GM18870 (cell line): Measurements from ENCODE around the gene CHTOP.
"Not testable (repeated sequence)": the region's sequence is repeated elsewhere in the genome, so short reads cannot be mapped to it uniquely, and the experiment has no call there.

ENCODE experiments used
- ATAC-seq: cut with Tn5 transposase; IDR thresholded peaks from one replicate; pipeline ENCODE4 v1.9.1; 2021; ENCODE audit warnings: moderate library complexity; ENCODE audit not compliant: unreplicated experiment

CHTOP gene

GRCh38 chr1:153631047-153632022, 2.5 kb upstream of the CHTOP start:
- ATAC-seq, result no peak

DNA sequence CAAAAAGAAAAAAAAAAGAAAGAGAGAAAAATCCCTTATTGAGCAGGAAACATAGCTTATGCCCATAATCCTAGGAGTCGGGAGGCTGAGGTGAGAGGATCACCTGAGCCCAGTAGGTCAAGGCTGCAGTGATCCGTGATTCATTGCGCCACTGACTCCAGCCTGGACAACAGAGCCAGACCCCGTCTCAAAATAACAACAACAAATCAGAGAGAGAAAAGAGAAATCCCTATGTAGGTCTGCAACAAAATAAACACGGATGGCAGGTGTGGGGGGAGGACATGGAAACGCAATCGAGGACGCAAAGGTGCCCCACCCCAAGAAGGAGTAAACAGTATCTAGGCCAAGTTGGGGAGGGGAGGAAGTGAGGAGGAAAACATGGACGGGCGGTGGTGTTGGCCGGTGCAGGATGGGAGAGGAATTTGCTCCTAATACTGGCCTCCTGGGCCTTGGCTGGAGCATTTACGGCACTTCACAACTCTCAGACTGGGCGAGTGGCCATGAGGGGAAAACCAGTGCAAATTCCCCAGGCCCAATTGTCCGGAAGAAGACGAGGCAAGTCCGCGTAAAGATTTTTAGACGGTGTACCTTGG, 609 bp upstream of the CHTOP start:
- ATAC-seq, result no peak

GRCh38 chr1:153635872-153636271, 2.0 kb downstream of the CHTOP start:
- no peak for ATAC-seq

- ATAC-seq, result no peak
These were observed 2.4 kb downstream of the CHTOP start for GRCh38 chr1:153636312-153636711.

DNA sequence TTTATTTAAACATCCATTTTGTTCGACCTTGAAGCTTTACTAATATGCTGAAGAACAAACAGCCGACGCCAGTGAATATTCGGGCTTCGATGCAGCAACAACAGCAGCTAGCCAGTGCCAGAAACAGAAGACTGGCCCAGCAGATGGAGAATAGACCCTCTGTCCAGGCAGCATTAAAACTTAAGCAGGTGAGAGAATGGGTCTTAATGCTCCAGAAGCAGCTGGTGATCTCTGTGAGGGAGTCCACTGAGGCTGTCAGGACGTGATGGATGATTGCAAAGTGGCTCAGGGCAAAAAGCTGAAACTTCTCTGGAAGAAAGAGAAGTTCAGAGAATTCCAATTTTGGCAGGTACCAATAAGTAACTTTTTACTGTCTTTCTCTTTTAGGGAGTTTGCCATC, 4.4 kb downstream of the CHTOP start:
- no peak for ATAC-seq

GRCh38 chr1:153639280-153639679, 5.4 kb downstream of the CHTOP start:
- no peak for ATAC-seq

- not testable (repeated sequence) for ATAC-seq
These were observed 6.3 kb downstream of the CHTOP start for GRCh38 chr1:153640213-153640612.

- no peak for ATAC-seq
These were observed 7.0 kb downstream of the CHTOP start for GRCh38 chr1:153640861-153641260.

- ATAC-seq, result no peak
These were observed 8.3 kb downstream of the CHTOP start for GRCh38 chr1:153642161-153642560.

DNA sequence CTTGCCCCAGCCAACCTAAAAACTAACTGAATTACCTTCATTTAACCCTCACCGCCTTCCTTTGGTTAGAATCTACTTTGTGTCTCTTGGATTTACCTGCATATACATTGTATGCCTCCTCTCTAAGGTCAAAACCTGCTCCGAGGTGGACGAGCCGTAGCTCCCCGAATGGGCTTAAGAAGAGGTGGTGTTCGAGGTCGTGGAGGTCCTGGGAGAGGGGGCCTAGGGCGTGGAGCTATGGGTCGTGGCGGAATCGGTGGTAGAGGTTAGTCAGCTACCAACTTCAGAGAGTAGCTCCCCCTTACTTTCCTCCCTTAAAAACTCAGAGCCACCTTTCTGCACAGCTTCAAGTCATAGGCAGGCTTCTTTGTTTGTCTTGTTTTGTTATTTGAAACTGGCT, 9.2 kb downstream of the CHTOP start:
- ATAC-seq, result no peak

- ATAC-seq, result no peak
These were observed 9.9 kb downstream of the CHTOP start for GRCh38 chr1:153643816-153644215.

DNA sequence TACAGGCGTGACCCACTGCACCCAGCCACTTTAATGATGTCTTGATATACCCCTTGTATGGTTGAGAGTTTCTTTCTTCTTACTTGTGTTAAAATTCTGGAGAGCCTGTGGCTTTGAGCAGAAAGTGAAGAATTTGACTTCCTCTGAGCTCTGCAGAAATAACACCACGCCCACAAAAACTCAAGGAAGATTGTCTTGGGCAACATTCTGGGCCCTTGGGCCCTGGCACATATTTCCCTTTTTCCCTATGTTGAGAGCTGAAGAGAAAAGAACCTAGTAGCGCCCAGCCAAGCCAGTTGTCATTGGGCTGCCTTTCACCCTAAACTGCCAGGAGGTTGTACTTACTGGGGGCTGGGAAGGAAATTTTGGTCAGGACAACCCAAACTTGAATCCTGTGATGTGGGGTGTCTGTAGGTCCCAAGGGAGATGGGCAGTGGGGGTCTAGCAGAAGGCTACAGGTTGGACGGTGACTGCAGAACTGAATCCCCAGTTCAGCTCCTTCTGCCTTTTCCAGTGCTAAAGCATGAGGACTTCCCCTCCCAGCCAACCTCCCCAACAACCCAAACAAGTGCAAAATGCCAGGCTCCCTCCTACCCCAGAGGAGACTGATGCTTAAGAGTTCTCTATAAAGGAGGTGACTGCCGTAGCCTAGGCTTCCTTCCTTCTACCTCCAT, 12.9 kb downstream of the CHTOP start:
- ATAC-seq, result no peak

DNA sequence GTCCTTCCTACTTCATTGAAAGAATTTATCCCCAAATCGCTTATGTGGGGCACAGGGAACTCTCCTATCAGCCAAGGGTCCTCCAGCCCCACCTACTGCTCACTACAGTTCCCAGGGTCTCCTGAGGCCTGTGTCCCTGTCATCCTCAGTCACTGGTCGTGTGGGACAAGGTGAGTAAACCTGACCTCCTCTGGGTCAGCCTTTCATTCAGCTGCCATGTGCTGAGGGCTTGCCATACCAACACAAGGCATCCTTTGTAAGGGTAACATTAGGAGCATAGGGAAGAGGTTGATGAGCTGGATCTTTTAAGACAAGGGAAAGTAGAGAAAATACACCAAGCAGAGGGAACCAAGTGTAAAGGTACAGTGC, 13.5 kb downstream of the CHTOP start:
- no peak for ATAC-seq

DNA sequence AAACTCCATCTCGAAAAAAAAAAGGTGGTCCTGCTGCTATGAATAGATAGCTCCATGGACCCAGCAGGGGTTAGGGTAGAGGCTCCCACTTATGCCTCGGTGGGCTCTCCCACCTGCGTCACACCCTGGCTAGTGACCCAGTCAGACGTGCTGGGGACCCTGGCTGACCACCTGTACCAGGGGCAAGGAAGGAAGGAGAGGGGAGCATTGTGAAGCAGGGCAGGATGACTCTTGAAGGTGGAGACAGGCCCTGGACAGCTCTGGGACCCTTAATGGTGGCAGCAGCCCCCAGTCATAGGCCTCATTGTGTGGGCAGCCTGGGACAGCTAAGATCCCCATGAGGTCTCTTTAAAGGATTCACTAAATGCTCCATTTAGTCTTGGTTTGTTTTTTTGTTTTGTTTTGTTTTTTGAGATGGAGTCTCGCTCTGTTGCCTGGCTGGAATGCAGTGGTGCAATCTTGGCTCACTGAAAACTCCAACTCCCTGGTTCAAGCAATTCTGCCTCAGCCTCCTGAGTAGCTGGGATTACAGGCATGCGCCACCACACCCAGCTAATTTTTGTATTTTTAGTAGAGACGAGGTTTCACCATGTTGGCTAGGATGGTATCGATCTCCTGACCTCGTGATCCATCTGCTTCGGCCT, 14.3 kb downstream of the CHTOP start:
- ATAC-seq, result no peak

DNA sequence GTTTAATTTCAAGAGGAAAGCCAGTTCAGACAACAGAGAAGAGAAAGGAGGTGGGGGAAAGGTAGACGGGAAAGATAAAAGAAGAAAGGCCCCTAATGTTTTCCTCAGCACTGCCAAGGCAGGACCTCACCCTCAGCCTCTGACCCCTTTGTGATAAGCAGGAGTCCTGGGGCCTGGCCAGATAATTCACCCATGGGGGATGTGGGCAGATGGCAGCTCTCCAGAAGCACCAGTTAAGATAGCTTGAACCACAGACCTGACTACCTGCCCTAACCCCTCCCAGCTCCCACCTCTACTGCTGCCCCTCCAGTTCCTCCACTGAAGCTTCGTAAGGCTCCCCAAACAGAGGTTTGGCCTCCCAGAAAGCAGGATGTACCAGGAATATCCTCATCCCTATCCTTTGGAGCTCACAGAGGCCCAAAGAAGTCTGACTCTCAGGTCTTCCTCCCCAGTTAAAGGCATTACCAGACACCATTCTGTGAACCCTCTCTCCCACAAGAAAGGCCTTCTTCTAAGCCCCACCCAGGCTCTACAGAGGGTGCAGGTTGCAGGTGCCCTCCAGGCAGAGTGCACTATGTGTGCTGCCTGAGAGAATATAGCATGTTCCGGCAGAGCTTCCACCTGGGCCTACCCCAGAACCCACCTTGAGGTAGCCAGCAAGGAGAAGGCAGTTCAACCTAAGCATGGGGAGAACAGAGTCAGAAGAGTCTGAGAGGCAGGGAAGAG, 15.4 kb downstream of the CHTOP start:
- no peak for ATAC-seq

DNA sequence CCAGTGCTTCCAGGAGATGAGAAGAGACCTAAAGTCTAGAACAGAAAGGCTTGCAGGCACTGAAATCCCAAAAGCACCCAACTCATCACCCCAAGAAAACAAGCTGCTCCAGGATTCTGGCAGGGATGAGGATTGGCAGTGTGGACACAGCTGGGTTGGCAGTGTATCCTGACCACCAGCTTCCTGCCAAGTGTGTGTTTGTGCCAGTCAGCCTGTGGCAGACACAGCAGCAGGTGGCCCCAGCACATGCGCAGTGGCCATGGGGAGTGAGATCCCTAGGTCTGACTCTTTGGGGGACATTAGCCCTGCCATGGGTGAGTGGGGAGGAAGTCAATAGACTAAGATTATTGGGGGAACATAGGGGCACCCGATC, 16.0 kb downstream of the CHTOP start:
- no peak for ATAC-seq

DNA sequence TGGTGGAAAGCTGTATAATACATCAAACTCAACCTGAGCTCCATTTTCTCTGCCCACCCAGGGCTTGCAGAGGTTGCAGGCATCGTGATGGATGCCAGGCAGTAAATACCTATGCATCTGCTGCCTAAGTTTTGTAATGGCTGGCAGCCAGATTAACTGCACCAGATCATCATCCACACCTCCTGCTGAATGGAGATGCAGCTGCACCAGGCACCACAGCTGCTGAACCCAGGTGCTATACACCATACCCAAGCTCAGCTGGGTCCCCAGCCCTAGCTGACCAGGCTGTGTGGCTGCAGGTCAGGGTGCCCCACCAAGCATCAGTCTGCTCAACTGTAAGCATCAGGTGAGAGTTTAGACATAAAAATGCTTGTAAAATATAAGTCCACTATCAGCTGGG, 17.9 kb downstream of the CHTOP start:
- no peak for ATAC-seq

- ATAC-seq, result no peak
These were observed 19.1 kb downstream of the CHTOP start for GRCh38 chr1:153652805-153653500.

GRCh38 chr1:153655333-153655732, 21.5 kb downstream of the CHTOP start:
- no peak for ATAC-seq
